Keratinocyte (primary cell): ENCODE data around the gene MYCL. TPM values are rescaled to one million over a fixed set of nuclear protein-coding genes. Genes with fewer than 3 reads are reported as not detected.

Source experiments
- DNase-seq: peaks from one replicate; pipeline ENCODE4 v3.0.0-alpha.2; 2011; ENCODE audit warnings: low read depth, missing footprints, low spot score
- FAIRE-seq: peaks from 2 replicates; lab custom pipeline; 2011; peaks lifted over from hg19 to GRCh38; lab: Jason Lieb, UNC
- H2AFZ ChIP-seq: 2 replicates; pipeline ENCODE4 v1.6.0; 2012; ENCODE audit warnings: low read length, control low read depth, inconsistent platforms; ENCODE audit not compliant: control insufficient read depth
- H3K27ac ChIP-seq: 2 replicates; pipeline ENCODE4 v1.5.1; 2011; ENCODE audit warnings: low read length; ENCODE audit not compliant: control insufficient read depth, insufficient read depth
- H3K27me3 ChIP-seq: 3 replicates; pipeline ENCODE4 v1.6.0; 2011; ENCODE audit warnings: low read length; ENCODE audit not compliant: control insufficient read depth, insufficient read depth; ENCODE audit errors: extremely low read depth
- H3K36me3 ChIP-seq, 2 experiments: 2 replicates in 1 of 2; 3 replicates in 1 of 2; pipeline ENCODE4 v1.5.1; 2011; ENCODE audit warnings: low read length in 2 of 2, mild to moderate bottlenecking in 1 of 2; ENCODE audit not compliant: control insufficient read depth in 2 of 2, insufficient read depth in 2 of 2; ENCODE audit errors: extremely low read depth in 1 of 2
- H3K4me1 ChIP-seq: 3 replicates; pipeline ENCODE4 v1.5.1; 2011; ENCODE audit warnings: low read length; ENCODE audit not compliant: control insufficient read depth, insufficient read depth; ENCODE audit errors: extremely low read depth
- H3K4me2 ChIP-seq: 3 replicates; pipeline ENCODE4 v1.6.0; 2011; ENCODE audit warnings: low read depth, low read length; ENCODE audit not compliant: control insufficient read depth, insufficient read depth; ENCODE audit errors: extremely low read depth
- H3K4me3 ChIP-seq, 3 experiments: fragments of 200-600 bp in 1 of 3; sonication (generic) in 1 of 3; 2 replicates in 2 of 3; 3 replicates in 1 of 3; pipeline ENCODE4 v1.5.1; 2011 to 2016; ENCODE audit warnings: low read length in 3 of 3, mild to moderate bottlenecking in 3 of 3, control low read depth in 2 of 3, inconsistent platforms in 1 of 3, low read depth in 1 of 3, mixed read lengths in 1 of 3, mixed run types in 1 of 3, moderate library complexity in 1 of 3; ENCODE audit not compliant: control insufficient read depth in 2 of 3, insufficient read depth in 2 of 3; ENCODE audit errors: extremely low read depth in 1 of 3
- H3K79me2 ChIP-seq: 2 replicates; pipeline ENCODE4 v1.6.0; 2012; ENCODE audit warnings: low read length; ENCODE audit not compliant: control insufficient read depth, insufficient read depth
- H3K9ac ChIP-seq: 3 replicates; pipeline ENCODE4 v1.6.0; 2011; ENCODE audit warnings: low read length; ENCODE audit not compliant: control insufficient read depth, insufficient read depth; ENCODE audit errors: extremely low read depth
- H3K9me1 ChIP-seq: 3 replicates; pipeline ENCODE4 v1.6.0; 2011; ENCODE audit warnings: low read length; ENCODE audit not compliant: control insufficient read depth, insufficient read depth; ENCODE audit errors: extremely low read depth
- H3K9me3 ChIP-seq: 2 replicates; pipeline ENCODE4 v1.5.1; 2012; ENCODE audit warnings: low read depth, low read length; ENCODE audit not compliant: control insufficient read depth
- H4K20me1 ChIP-seq: 3 replicates; pipeline ENCODE4 v1.6.0; 2011; ENCODE audit warnings: low read length; ENCODE audit not compliant: control insufficient read depth, insufficient read depth; ENCODE audit errors: extremely low read depth
- CTCF ChIP-seq, 3 experiments: IDR thresholded peaks in 1 of 3; conservative IDR thresholded peaks in 1 of 3; optimal IDR thresholded peaks in 1 of 3; 2 replicates in 2 of 3; 3 replicates in 1 of 3; pipeline versions ENCODE3 to v1.5.1; 2011; ENCODE audit warnings: low read length in 3 of 3, mild to moderate bottlenecking in 3 of 3, moderate library complexity in 2 of 3, control low read depth in 1 of 3, inconsistent platforms in 1 of 3; ENCODE audit not compliant: insufficient read depth in 2 of 3; ENCODE audit errors: extremely low read depth in 1 of 3
- EZH2 ChIP-seq: IDR thresholded peaks from one replicate; pipeline ENCODE4 v1.6.1; 2012; ENCODE audit warnings: inconsistent platforms, mild to moderate bottlenecking, low read length, moderate library complexity
- dilution Hi-C: fragments of 300-500 bp; cut with MboI; formaldehyde crosslinking; loops from one replicate; pipeline ENCODE4 v1.7.0; 2020; ENCODE audit warnings: low sequenced_read_pairs; ENCODE audit not compliant: extremely low pct_ligation_motif_present
- polyA plus RNA-seq, 5 experiments: library from polyadenylated mRNA; depleted of rRNA in 3 of 5; stranded (reverse) in 3 of 5; stranded (forward) in 1 of 5; unstranded in 1 of 5; fragments of >200 nt; gene quantifications; 1 replicate in 1 of 5; 2 replicates in 3 of 5; 3 replicates in 1 of 5; pipeline versions ENCODE4 v1.2.1 to v1.2.3, GENCODE V29; 2011 to 2012; ENCODE audit warnings: missing spikeins in 2 of 5, low read depth in 1 of 5, low replicate concordance in 1 of 5

MYCL gene
- polyA plus RNA-seq, 1 donor (not counting 4 experiments of a cell fraction or from before 2014, with no cell fraction given) = 5.4 TPM

- no peaks in the 10 kb centered on the region for H4K20me1 ChIP-seq
- H3K27ac ChIP-seq = no peak overlapping the region
- peaks cover 23% of the 10 kb centered on the region for H3K4me1 ChIP-seq
- H3K27me3 ChIP-seq = no peaks in the 10 kb centered on the region
- H3K9ac ChIP-seq = no peak overlapping the region
- peak overlapping the region; percentile 31 for H3K4me2 ChIP-seq
- TF ChIP-seq EZH2 = no peak
- TF ChIP-seq CTCF (optimal IDR thresholded peaks at IDR 0.05 in 1 of 3, IDR thresholded peaks at IDR 0.05 in 1 of 3, conservative IDR thresholded peaks at IDR 0.05 in 1 of 3; ENCODE audit: extremely low read depth in 1 of 3, insufficient read depth in 2 of 3, low read length in 3 of 3) = no peak
- H3K9me1 ChIP-seq = no peaks in the 10 kb centered on the region
- dilution Hi-C loops = no loop called here
- no peaks in the 10 kb centered on the region for H3K79me2 ChIP-seq
- FAIRE-seq = peak; percentile 20
- no peaks in the 10 kb centered on the region for H3K9me3 ChIP-seq
- H2AFZ ChIP-seq = peak overlapping the region; percentile 1
- no peak for DNase-seq
- H3K36me3 ChIP-seq = no peaks in the 10 kb centered on the region
- H3K4me3 ChIP-seq = no peak overlapping the region
These were observed 24.7 kb upstream of the MYCL start for GRCh38 chr1:39926343-39926793.

- TF ChIP-seq EZH2 (no peak), CTCF (optimal IDR thresholded peaks at IDR 0.05 in 1 of 3, IDR thresholded peaks at IDR 0.05 in 1 of 3, conservative IDR thresholded peaks at IDR 0.05 in 1 of 3; ENCODE audit: extremely low read depth in 1 of 3, insufficient read depth in 2 of 3, low read length in 3 of 3) (no peak)
- Histone ChIP-seq H3K27ac (no peak overlapping the region), H3K9ac (no peak overlapping the region), H2AFZ (no peak overlapping the region), H3K36me3 (no peaks in the 10 kb centered on the region), H3K4me3 (no peak overlapping the region), H3K9me3 (no peaks in the 10 kb centered on the region), H3K79me2 (no peaks in the 10 kb centered on the region), H3K4me2 (no peak overlapping the region), H3K9me1 (no peaks in the 10 kb centered on the region), H3K27me3 (no peaks in the 10 kb centered on the region), H3K4me1 (peaks cover 23% of the 10 kb centered on the region), H4K20me1 (no peaks in the 10 kb centered on the region)
- dilution Hi-C loops = no loop called here
- FAIRE-seq = peak; percentile 5
- DNase-seq = no peak
These were observed 24.1 kb upstream of the MYCL start for GRCh38 chr1:39925721-39926342.
